Measurements from ENCODE around the gene ADAMTS19.

GRCh38 chr5:129511291-129511690 is 51.2 kb downstream of the ADAMTS19 start:
- no peak for TF ChIP-seq POLR2AphosphoS5 (IDR thresholded peaks at IDR 0.05; ENCODE audit: low read depth, low read length)
- TF ChIP-seq, protein P1, sequence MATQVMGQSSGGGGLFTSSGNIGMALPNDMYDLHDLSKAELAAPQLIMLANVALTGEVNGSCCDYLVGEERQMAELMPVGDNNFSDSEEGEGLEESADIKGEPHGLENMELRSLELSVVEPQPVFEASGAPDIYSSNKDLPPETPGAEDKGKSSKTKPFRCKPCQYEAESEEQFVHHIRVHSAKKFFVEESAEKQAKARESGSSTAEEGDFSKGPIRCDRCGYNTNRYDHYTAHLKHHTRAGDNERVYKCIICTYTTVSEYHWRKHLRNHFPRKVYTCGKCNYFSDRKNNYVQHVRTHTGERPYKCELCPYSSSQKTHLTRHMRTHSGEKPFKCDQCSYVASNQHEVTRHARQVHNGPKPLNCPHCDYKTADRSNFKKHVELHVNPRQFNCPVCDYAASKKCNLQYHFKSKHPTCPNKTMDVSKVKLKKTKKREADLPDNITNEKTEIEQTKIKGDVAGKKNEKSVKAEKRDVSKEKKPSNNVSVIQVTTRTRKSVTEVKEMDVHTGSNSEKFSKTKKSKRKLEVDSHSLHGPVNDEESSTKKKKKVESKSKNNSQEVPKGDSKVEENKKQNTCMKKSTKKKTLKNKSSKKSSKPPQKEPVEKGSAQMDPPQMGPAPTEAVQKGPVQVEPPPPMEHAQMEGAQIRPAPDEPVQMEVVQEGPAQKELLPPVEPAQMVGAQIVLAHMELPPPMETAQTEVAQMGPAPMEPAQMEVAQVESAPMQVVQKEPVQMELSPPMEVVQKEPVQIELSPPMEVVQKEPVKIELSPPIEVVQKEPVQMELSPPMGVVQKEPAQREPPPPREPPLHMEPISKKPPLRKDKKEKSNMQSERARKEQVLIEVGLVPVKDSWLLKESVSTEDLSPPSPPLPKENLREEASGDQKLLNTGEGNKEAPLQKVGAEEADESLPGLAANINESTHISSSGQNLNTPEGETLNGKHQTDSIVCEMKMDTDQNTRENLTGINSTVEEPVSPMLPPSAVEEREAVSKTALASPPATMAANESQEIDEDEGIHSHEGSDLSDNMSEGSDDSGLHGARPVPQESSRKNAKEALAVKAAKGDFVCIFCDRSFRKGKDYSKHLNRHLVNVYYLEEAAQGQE (IDR thresholded peaks at IDR 0.05; ENCODE audit: insufficient read depth in 1 of 2, low read depth in 2 of 2, low read length in 2 of 2): no peak
